ENCODE results near the gene CD84.

CD84 gene

GRCh38 chr1:160608514-160608913, 29.2 kb upstream of the CD84 start:
- DNase-seq (ENCODE audit: low read depth in 1 of 2, low spot score in 1 of 2), result no peak
- no peak overlapping the region for H3K27ac ChIP-seq (replicated peaks)

GRCh38 chr1:160608057-160608456, 28.8 kb upstream of the CD84 start:
- H3K27me3 ChIP-seq (ENCODE audit: insufficient read depth, poor library complexity, severe bottlenecking), result no peaks in the 10 kb centered on the region
- TF ChIP-seq CTCF (IDR thresholded peaks at IDR 0.05; ENCODE audit: insufficient read depth, low read length) (no peak), GABPA (IDR thresholded peaks at IDR 0.05; ENCODE audit: low read depth) (no peak), POLR2AphosphoS5 (IDR thresholded peaks at IDR 0.05; ENCODE audit: low read depth) (no peak), REST (IDR thresholded peaks at IDR 0.05; ENCODE audit: insufficient replicate concordance, low read depth) (no peak), SPI1 (IDR thresholded peaks at IDR 0.05; ENCODE audit: borderline replicate concordance, low read depth) (no peak)
- no peak overlapping the region for H3K27ac ChIP-seq (replicated peaks)

More at GRCh38 chr1:160608514-160608913, 29.2 kb upstream of the CD84 start:
- Histone ChIP-seq H3K27me3 (ENCODE audit: insufficient read depth, poor library complexity, severe bottlenecking) (no peaks in the 10 kb centered on the region), H3K4me3 (replicated peaks; ENCODE audit: insufficient read depth, low read length) (no peak overlapping the region)
- no peak for TF ChIP-seq GABPA (IDR thresholded peaks at IDR 0.05; ENCODE audit: low read depth)
- TF ChIP-seq REST (IDR thresholded peaks at IDR 0.05; ENCODE audit: insufficient replicate concordance, low read depth), result no peak
- TF ChIP-seq SPI1 (IDR thresholded peaks at IDR 0.05; ENCODE audit: borderline replicate concordance, low read depth), result no peak
- TF ChIP-seq CTCF (IDR thresholded peaks at IDR 0.05; ENCODE audit: insufficient read depth, low read length), result no peak
- TF ChIP-seq POLR2AphosphoS5 (IDR thresholded peaks at IDR 0.05; ENCODE audit: low read depth), result no peak

GRCh38 chr1:160607672-160608032, 28.4 kb upstream of the CD84 start:
- no peak overlapping the region for H3K27ac ChIP-seq (replicated peaks)
- TF ChIP-seq REST (IDR thresholded peaks at IDR 0.05; ENCODE audit: insufficient replicate concordance, low read depth) (no peak), CTCF (IDR thresholded peaks at IDR 0.05; ENCODE audit: insufficient read depth, low read length) (no peak), GABPA (IDR thresholded peaks at IDR 0.05; ENCODE audit: low read depth) (no peak), SPI1 (IDR thresholded peaks at IDR 0.05; ENCODE audit: borderline replicate concordance, low read depth) (no peak), POLR2AphosphoS5 (IDR thresholded peaks at IDR 0.05; ENCODE audit: low read depth) (no peak)
- no peak overlapping the region for H3K4me3 ChIP-seq (replicated peaks; ENCODE audit: insufficient read depth, low read length)
- H3K27me3 ChIP-seq (ENCODE audit: insufficient read depth, poor library complexity, severe bottlenecking), result no peaks in the 10 kb centered on the region
- no peak for DNase-seq (ENCODE audit: low read depth in 1 of 2, low spot score in 1 of 2)

More at GRCh38 chr1:160608057-160608456, 28.8 kb upstream of the CD84 start:
- H3K4me3 ChIP-seq (replicated peaks; ENCODE audit: insufficient read depth, low read length), result no peak overlapping the region
- DNase-seq (ENCODE audit: low read depth in 1 of 2, low spot score in 1 of 2), result no peak
